Sigmoid colon (tissue), 3 donors: ENCODE measurements around the gene STAMBP.

Source experiments
- CTCF ChIP-seq, 4 experiments: fragments of 450-650 bp in 3 of 4; fragments of 200-600 bp in 1 of 4; IDR thresholded peaks; one replicate each; pipeline ENCODE4 v1.5.1; 2016 to 2019; ENCODE audit warnings: antibody characterized with exemption in 4 of 4, mild to moderate bottlenecking in 3 of 4, moderate library complexity in 2 of 4
- POLR2A ChIP-seq, 2 donors: fragments of 450-650 bp; IDR thresholded peaks; one replicate each; pipeline ENCODE4 v1.6.1; 2016; ENCODE audit warnings: antibody characterized with exemption in 2 of 2, mild to moderate bottlenecking in 2 of 2, moderate library complexity in 2 of 2

- TF ChIP-seq CTCF (IDR thresholded peaks at IDR 0.05) (no peak), POLR2A (IDR thresholded peaks at IDR 0.05) (no peak)
Measured at GRCh38 chr2:73818296-73818695, 10.5 kb upstream of the STAMBP start.
